Parathyroid adenoma (tissue), 2 donors: ENCODE results near the gene NRXN3.

Experiments used
- H2AFZ ChIP-seq: fragments of 300-600 bp; sonication (generic); one replicate; pipeline ENCODE4 v1.7.0; 2017; ENCODE audit warnings: antibody characterized with exemption, mild to moderate bottlenecking
- H3K27ac ChIP-seq: fragments of 300-600 bp; sonication (generic); one replicate; pipeline ENCODE4 v1.7.0; 2017
- H3K27me3 ChIP-seq: fragments of 300-600 bp; sonication (generic); one replicate; pipeline ENCODE4 v1.7.0; 2017; ENCODE audit warnings: low read length; ENCODE audit not compliant: control insufficient read depth, insufficient read depth
- H3K36me3 ChIP-seq: fragments of 300-600 bp; sonication (generic); one replicate; pipeline ENCODE4 v1.7.0; 2017; ENCODE audit warnings: low read length; ENCODE audit not compliant: control insufficient read depth, insufficient read depth
- H3K4me1 ChIP-seq: fragments of 300-600 bp; sonication (generic); one replicate; pipeline ENCODE4 v1.7.0; 2017; ENCODE audit warnings: control low read depth
- H3K4me2 ChIP-seq: fragments of 300-600 bp; sonication (generic); one replicate; pipeline ENCODE4 v1.7.0; 2017; ENCODE audit warnings: low read length
- H3K4me3 ChIP-seq: fragments of 300-600 bp; sonication (generic); one replicate; pipeline ENCODE4 v1.7.0; 2017; ENCODE audit warnings: low read depth, low read length
- H3K79me2 ChIP-seq: fragments of 300-600 bp; sonication (generic); one replicate; pipeline ENCODE4 v1.7.0; 2017; ENCODE audit warnings: control low read depth
- H3K9ac ChIP-seq: fragments of 300-600 bp; sonication (generic); one replicate; pipeline ENCODE4 v1.7.0; 2017; ENCODE audit warnings: mild to moderate bottlenecking
- H3K9me3 ChIP-seq: fragments of 300-600 bp; sonication (generic); one replicate; pipeline ENCODE4 v1.7.0; 2017; ENCODE audit warnings: low read length; ENCODE audit not compliant: control insufficient read depth
- TF ChIP-seq, protein P1 (sequence below): fragments of 300-600 bp; sonication (generic); IDR thresholded peaks from one replicate; pipeline ENCODE4 v1.7.0; 2017; ENCODE audit warnings: antibody characterized with exemption, mild to moderate bottlenecking
- donor health status: primary hyperparathyroidism.

Gene NRXN3

GRCh38 chr14:79598339-79598738 is 1428.2 kb downstream of the NRXN3 start:
- Histone ChIP-seq H3K9ac (no peak overlapping the region), H3K4me3 (no peak overlapping the region), H3K27ac (no peak overlapping the region), H3K4me1 (peaks cover 5% of the 10 kb centered on the region), H3K36me3 (no peaks in the 10 kb centered on the region), H3K27me3 (no peaks in the 10 kb centered on the region), H3K9me3 (no peaks in the 10 kb centered on the region), H2AFZ (no peak overlapping the region), H3K79me2 (no peaks in the 10 kb centered on the region), H3K4me2 (no peak overlapping the region)
- TF ChIP-seq, protein P1, sequence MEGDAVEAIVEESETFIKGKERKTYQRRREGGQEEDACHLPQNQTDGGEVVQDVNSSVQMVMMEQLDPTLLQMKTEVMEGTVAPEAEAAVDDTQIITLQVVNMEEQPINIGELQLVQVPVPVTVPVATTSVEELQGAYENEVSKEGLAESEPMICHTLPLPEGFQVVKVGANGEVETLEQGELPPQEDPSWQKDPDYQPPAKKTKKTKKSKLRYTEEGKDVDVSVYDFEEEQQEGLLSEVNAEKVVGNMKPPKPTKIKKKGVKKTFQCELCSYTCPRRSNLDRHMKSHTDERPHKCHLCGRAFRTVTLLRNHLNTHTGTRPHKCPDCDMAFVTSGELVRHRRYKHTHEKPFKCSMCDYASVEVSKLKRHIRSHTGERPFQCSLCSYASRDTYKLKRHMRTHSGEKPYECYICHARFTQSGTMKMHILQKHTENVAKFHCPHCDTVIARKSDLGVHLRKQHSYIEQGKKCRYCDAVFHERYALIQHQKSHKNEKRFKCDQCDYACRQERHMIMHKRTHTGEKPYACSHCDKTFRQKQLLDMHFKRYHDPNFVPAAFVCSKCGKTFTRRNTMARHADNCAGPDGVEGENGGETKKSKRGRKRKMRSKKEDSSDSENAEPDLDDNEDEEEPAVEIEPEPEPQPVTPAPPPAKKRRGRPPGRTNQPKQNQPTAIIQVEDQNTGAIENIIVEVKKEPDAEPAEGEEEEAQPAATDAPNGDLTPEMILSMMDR = no peak

GRCh38 chr14:79599239-79599638 is 1429.1 kb downstream of the NRXN3 start:
- Histone ChIP-seq H3K27me3 (no peaks in the 10 kb centered on the region), H3K9me3 (no peaks in the 10 kb centered on the region), H3K4me3 (no peak overlapping the region), H3K79me2 (no peaks in the 10 kb centered on the region), H3K9ac (no peak overlapping the region), H3K4me2 (no peak overlapping the region), H3K27ac (no peak overlapping the region), H3K36me3 (no peaks in the 10 kb centered on the region), H3K4me1 (peaks cover 5% of the 10 kb centered on the region), H2AFZ (no peak overlapping the region)
- TF ChIP-seq, protein P1 = no peak

- no peak overlapping the region for H3K4me2 ChIP-seq
- no peak overlapping the region for H3K27ac ChIP-seq
- H2AFZ ChIP-seq = no peak overlapping the region
- TF ChIP-seq, protein P1 = no peak
- no peaks in the 10 kb centered on the region for H3K27me3 ChIP-seq
- peaks cover 2% of the 10 kb centered on the region for H3K79me2 ChIP-seq
- no peaks in the 10 kb centered on the region for H3K9me3 ChIP-seq
- no peak overlapping the region for H3K9ac ChIP-seq
- H3K36me3 ChIP-seq = no peaks in the 10 kb centered on the region
- H3K4me1 ChIP-seq = peaks cover 5% of the 10 kb centered on the region
- no peak overlapping the region for H3K4me3 ChIP-seq
Observed at GRCh38 chr14:79600406-79600805, 1430.2 kb downstream of the NRXN3 start.

DNA sequence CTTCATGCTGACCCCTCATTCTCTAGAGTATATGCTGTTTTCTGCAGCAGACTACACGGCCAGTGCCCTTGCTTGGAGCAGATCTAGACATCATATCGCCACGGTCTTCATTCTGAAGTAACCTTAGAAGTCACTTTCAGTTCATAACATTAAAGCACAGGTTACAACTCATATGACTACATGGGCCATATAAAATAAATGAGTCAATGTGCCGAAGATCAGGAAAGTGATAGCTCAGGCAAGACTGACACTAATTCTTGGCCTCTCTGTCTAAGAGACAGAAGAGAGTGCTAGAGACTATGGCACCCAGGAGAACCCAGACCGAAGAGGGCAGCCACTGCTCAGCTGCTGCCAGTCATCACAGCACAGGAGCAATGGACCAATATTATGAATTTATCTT is 1431.4 kb downstream of the NRXN3 start:
- peaks cover 5% of the 10 kb centered on the region for H3K4me1 ChIP-seq
- H3K4me3 ChIP-seq = no peak overlapping the region
- H3K27me3 ChIP-seq = no peaks in the 10 kb centered on the region
- no peaks in the 10 kb centered on the region for H3K36me3 ChIP-seq
- no peak overlapping the region for H3K9ac ChIP-seq
- no peak overlapping the region for H3K27ac ChIP-seq
- H3K4me2 ChIP-seq = no peak overlapping the region
- peaks cover 6% of the 10 kb centered on the region for H3K79me2 ChIP-seq
- no peaks in the 10 kb centered on the region for H3K9me3 ChIP-seq
- no peak overlapping the region for H2AFZ ChIP-seq
- TF ChIP-seq, protein P1 = no peak

DNA sequence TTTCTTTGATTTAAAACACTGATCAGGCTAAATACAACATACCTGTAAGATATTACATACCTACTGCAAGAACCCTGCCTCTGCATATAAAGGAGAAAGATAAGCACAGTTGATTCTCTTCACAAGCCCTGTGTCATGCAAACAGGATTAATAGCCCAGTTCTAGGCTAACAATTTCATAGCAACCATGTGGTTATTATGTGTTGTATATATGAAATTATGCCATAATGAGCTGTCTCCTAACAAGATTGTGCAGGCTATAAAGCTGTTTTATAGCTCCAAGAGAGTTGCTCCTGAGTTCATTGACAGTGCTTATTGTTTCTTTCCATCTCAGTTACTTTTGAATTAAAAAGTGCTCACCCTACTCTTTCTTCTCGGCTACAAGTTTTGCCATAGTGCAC is 1431.9 kb downstream of the NRXN3 start:
- no peak overlapping the region for H3K4me2 ChIP-seq
- no peak overlapping the region for H3K27ac ChIP-seq
- H3K36me3 ChIP-seq = no peaks in the 10 kb centered on the region
- no peak overlapping the region for H3K9ac ChIP-seq
- H3K27me3 ChIP-seq = no peaks in the 10 kb centered on the region
- H3K9me3 ChIP-seq = no peaks in the 10 kb centered on the region
- H3K79me2 ChIP-seq = peaks cover 6% of the 10 kb centered on the region
- no peak overlapping the region for H2AFZ ChIP-seq
- no peak overlapping the region for H3K4me3 ChIP-seq
- H3K4me1 ChIP-seq = peaks cover 5% of the 10 kb centered on the region
- TF ChIP-seq, protein P1 = no peak
